ENCODE results near the gene ATP11B. TPM values are rescaled to one million over a fixed set of nuclear protein-coding genes. Genes with fewer than 3 reads are reported as not detected.

The ATP11B gene
- total RNA-seq (2011; cell fraction: chromatin; rRNA removed; ENCODE audit: low replicate concordance), result 31.7 and 147 TPM in 2 replicates
- 23.2 and 28.2 TPM in 2 replicates for total RNA-seq (2011; cell fraction: nucleolus; rRNA removed)
- 65.4 and 117 TPM in 2 replicates for total RNA-seq (2011; cell fraction: nucleoplasm; rRNA removed)
- total RNA-seq (2014; rRNA removed) (39.0 and 68.7 TPM in 2 replicates), total RNA-seq (2014; rRNA removed; fragmentation: Illumina TruSeq; extraction: Trizol) (61.1 and 70.3 TPM in 2 replicates), total RNA-seq (2015; rRNA removed; fragmentation: Illumina TruSeq; extraction: Trizol) (50.3 and 55.6 TPM in 2 replicates), total RNA-seq (2021) (67.3 and 67.6 TPM in 2 replicates), polyA plus RNA-seq (2011; rRNA removed) (29.3 and 41.8 TPM in 2 replicates), polyA plus RNA-seq (2014; fragmentation: Illumina TruSeq; extraction: Trizol) (33.1 and 40.2 TPM in 2 replicates), polyA plus RNA-seq (2014; fragmentation: Nextera tagmentation; extraction: Ambion mirVana) (10 to 100 TPM; 11.9 to 12.1 TPM), polyA plus RNA-seq (2014; rRNA removed) (23.6 and 27.0 TPM in 2 replicates), polyA minus RNA-seq (2011; rRNA and poly(A)+ RNA removed) (66.2 and 72.6 TPM in 2 replicates), Bru-seq, nascent RNA (percentile 88 among the genes with signal in this experiment), BruChase-seq, experiment 1, labeled RNA remaining after a 2-hour chase (percentile 91 among the genes with signal in this experiment), BruChase-seq, experiment 2, labeled RNA remaining after a 6-hour chase (percentile 91 among the genes with signal in this experiment)
- 6.7 and 16.4 TPM in 2 replicates for polyA plus RNA-seq (2011; cell fraction: cytosol; rRNA removed)
- polyA plus RNA-seq (2011; cell fraction: nucleus; rRNA removed), result 32.1 and 43.8 TPM in 2 replicates
- 21.7 and 24.7 TPM in 2 replicates for polyA plus RNA-seq (2012)
- 32.9 and 52.5 TPM in 2 replicates for polyA minus RNA-seq (2011; cell fraction: cytosol; rRNA and poly(A)+ RNA removed)
- 38.0 and 60.2 TPM in 2 replicates for polyA minus RNA-seq (2011; cell fraction: nucleus; rRNA and poly(A)+ RNA removed)
- long read RNA-seq, experiment 1, full-length matches to known transcripts, result 92 of 190 reads
- long read RNA-seq, experiment 1, partial matches to known transcripts, result 51 of 190 reads
- long read RNA-seq, experiment 1, other reads (novel, unspliced or antisense), result 47 of 190 reads
- long read RNA-seq, experiment 2, partial matches to known transcripts, result 1 of 17 reads
- long read RNA-seq, experiment 2, other reads (novel, unspliced or antisense), result 16 of 17 reads
- long read RNA-seq, experiment 3, full-length matches to known transcripts, result 1 of 7 reads
- long read RNA-seq, experiment 3, partial matches to known transcripts, result 3 of 7 reads
- long read RNA-seq, experiment 3, other reads (novel, unspliced or antisense), result 3 of 7 reads

DNA sequence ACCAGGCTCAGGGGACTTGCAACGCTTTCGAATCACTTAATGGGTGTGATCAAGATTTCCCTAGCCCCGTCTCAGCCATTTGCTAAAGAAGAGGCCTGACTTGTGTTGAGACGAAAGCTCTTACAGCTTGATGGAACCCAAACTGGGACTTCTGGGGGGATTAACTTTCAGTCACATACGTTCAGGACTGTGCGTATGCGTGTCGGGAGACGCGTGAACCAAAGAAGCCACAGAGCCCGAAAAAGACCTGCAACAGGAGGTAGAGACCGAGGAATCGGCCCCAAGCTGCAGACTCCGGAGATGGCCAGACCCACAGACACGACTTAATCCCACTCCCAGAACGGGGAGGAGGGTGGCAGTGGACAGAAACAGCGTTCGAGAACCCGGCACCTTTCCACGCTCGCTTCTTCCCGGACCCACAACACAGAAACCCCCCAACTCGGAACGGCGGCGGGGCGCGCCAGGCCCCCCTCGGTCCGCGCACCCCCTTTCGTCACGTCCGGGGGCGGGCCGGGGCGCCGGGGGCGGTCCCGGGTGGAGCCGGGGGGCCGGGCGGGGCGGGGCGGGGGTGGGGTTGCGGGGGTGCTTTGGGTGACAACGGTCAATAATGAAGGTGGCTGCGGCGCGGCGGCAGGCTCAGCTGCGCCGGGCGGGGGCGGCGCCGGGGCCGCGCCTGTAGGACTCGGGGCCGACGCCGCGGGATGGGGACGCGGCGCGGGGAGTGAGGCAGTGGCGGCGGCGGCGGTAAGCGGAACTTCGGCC lies at the start of gene ATP11B:
Gene ATP11B (plus strand): TSS at position 604 of the 762 bp plus-strand sequence. CDS start 256 bp downstream, outside the sequence.
- peak within 1 kb of the TSS; percentile 82 for H3K4me3 ChIP-seq
- H3K4me1 ChIP-seq (replicated peaks in 1 of 2; ENCODE audit: control insufficient read depth in 2 of 2, insufficient read depth in 2 of 2, low read length in 2 of 2), result peaks cover 7 to 16% of the 10 kb centered on the region in 2 experiments; a peak in 3 of 5 replicates
- intact Hi-C loops (cut with micrococcal nuclease) (loop anchor here (1.0 to 10.0 kb wide), 2 partner anchors 77 to 302 kb away; partner anchors contain the start of gene MCCC1), in situ Hi-C loops (cut with MboI) (loop anchor here (5.0 kb wide), 1 partner anchor 76 kb away; no protein-coding TSS in a partner anchor)
- H3K4me2 ChIP-seq (ENCODE audit: insufficient read depth, low read length), result peak within 1 kb of the TSS; percentile 99
- H2AFZ ChIP-seq (ENCODE audit: low read depth, low read length), result peak within 1 kb of the TSS; percentile 98
- peaks cover 50% of the 10 kb centered on the region for H3K79me2 ChIP-seq (ENCODE audit: control insufficient read depth, insufficient read depth, low read length)
- peak within 1 kb of the TSS; percentile 97 for H3K27ac ChIP-seq (ENCODE audit: extremely low read depth, low read depth, low read length)
- ATAC-seq (peak; percentile 83), FAIRE-seq (peak; percentile 72), DNase-seq (ENCODE audit: extremely low read depth in 1 of 4, low spot score in 3 of 4) (peak; percentile 92 to 96 (median 96))
- 1% methylated on average over 49 of the region's 74 CpGs for WGBS (ENCODE audit: insufficient coverage, low coverage, missing lambda C conversion rate)
- no peaks in the 10 kb centered on the region for H3K36me3 ChIP-seq (ENCODE audit: control insufficient read depth, insufficient read depth, low read length)
- no peaks in the 10 kb centered on the region for H3K9me1 ChIP-seq (ENCODE audit: control insufficient read depth, insufficient read depth, low read length)
- TSS peak; percentile 95 for BruUV-seq (replicated peaks)
- H3K9ac ChIP-seq (ENCODE audit: insufficient read depth in 1 of 2, low read depth in 2 of 2, low read length in 2 of 2), result peak within 1 kb of the TSS; percentile 96 to 99
- CTCF ChIA-PET (ENCODE audit: low intra/inter-chr PET ratio), result no interaction called here
- no peaks in the 10 kb centered on the region for H3K27me3 ChIP-seq (ENCODE audit: control insufficient read depth in 2 of 2, insufficient read depth in 2 of 2, low read length in 2 of 2)
- POLR2A ChIA-PET, result interaction anchor here (1.0 to 1.9 kb wide), 5 partner anchors 8 to 38 kb away, joined by 3 to 4 read pairs (median 3); no protein-coding TSS in a partner anchor
- H4K20me1 ChIP-seq (replicated peaks; ENCODE audit: control insufficient read depth, insufficient read depth, low read length), result no peaks in the 10 kb centered on the region
- H3K9me3 ChIP-seq (replicated peaks; ENCODE audit: control insufficient read depth, insufficient read depth, low read depth, low read length), result no peaks in the 10 kb centered on the region
- TF ChIP-seq ILK (tag; IDR thresholded peaks at IDR 0.05; ENCODE audit: borderline replicate concordance, low read depth) (no peak), NR2F6 (CRISPR knock-in tag; IDR thresholded peaks at IDR 0.05) (0 out of 2 replicates have a peak, but pooled peaks have one; percentile 57), ZBTB7A (IDR thresholded peaks at IDR 0.05; ENCODE audit: borderline replicate concordance, control insufficient read depth, low read depth, low read length) (peak; percentile 92), KAT8 (IDR thresholded peaks at IDR 0.05; ENCODE audit: low read depth) (no peak), POLR2B (IDR thresholded peaks at IDR 0.05; ENCODE audit: low read depth, partially characterized antibody) (peak; percentile 90), POLR2A (conservative IDR thresholded peaks at IDR 0.05) (peak; percentile 91), NR4A1 (CRISPR knock-in tag; IDR thresholded peaks at IDR 0.05) (0 out of 2 replicates have a peak, but pooled peaks have one; percentile 63), NR4A1 (tag; IDR thresholded peaks at IDR 0.05) (no peak), ZNF668 (CRISPR knock-in tag; IDR thresholded peaks at IDR 0.05) (no peak), ZKSCAN8 (CRISPR knock-in tag; IDR thresholded peaks at IDR 0.05) (no peak)
- TF ChIP-seq, protein P1, sequence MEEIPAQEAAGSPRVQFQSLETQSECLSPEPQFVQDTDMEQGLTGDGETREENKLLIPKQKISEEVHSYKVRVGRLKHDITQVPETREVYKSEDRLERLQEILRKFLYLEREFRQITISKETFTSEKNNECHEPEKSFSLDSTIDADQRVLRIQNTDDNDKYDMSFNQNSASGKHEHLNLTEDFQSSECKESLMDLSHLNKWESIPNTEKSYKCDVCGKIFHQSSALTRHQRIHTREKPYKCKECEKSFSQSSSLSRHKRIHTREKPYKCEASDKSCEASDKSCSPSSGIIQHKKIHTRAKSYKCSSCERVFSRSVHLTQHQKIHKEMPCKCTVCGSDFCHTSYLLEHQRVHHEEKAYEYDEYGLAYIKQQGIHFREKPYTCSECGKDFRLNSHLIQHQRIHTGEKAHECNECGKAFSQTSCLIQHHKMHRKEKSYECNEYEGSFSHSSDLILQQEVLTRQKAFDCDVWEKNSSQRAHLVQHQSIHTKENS (CRISPR knock-in tag; IDR thresholded peaks at IDR 0.05), result no peak
- TF ChIP-seq, protein P2, sequence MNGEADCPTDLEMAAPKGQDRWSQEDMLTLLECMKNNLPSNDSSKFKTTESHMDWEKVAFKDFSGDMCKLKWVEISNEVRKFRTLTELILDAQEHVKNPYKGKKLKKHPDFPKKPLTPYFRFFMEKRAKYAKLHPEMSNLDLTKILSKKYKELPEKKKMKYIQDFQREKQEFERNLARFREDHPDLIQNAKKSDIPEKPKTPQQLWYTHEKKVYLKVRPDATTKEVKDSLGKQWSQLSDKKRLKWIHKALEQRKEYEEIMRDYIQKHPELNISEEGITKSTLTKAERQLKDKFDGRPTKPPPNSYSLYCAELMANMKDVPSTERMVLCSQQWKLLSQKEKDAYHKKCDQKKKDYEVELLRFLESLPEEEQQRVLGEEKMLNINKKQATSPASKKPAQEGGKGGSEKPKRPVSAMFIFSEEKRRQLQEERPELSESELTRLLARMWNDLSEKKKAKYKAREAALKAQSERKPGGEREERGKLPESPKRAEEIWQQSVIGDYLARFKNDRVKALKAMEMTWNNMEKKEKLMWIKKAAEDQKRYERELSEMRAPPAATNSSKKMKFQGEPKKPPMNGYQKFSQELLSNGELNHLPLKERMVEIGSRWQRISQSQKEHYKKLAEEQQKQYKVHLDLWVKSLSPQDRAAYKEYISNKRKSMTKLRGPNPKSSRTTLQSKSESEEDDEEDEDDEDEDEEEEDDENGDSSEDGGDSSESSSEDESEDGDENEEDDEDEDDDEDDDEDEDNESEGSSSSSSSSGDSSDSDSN (IDR thresholded peaks at IDR 0.05; ENCODE audit: borderline replicate concordance in 1 of 2, low read depth in 2 of 2, low read length in 2 of 2), result peak in 1 of 2 experiments; percentile 21; a peak in 1 of 4 replicates
